PC-9 (cell line): ENCODE data around the gene MYOZ2. TPM values are rescaled to one million over a fixed set of nuclear protein-coding genes. Genes with fewer than 3 reads are reported as not detected.

ENCODE experiments used
- BruUV-seq: library from RNA; stranded (reverse); fragments of 400-500 nt; replicated peaks from 2 replicates; lab custom pipeline; 2021; lab: Mats Ljungman, UMichigan
- CTCF ChIA-PET: fragments of 300-600 bp; sonication (Branson Sonifier 250); formaldehyde crosslinking; loops from one replicate; lab custom pipeline; 2022; ENCODE audit warnings: antibody characterized with exemption; lab: Charles Lee
- POLR2A ChIA-PET: fragments of 300-600 bp; sonication (Branson Sonifier 250); formaldehyde crosslinking; loops from one replicate; lab custom pipeline; 2022; ENCODE audit warnings: antibody characterized with exemption; ENCODE audit not compliant: unreplicated experiment; lab: Charles Lee
- DNase-seq, 2 experiments: peaks; one replicate each; pipeline versions ENCODE4 v3.0.0 to v3.0.0-alpha.2; 2015 to 2022; ENCODE audit warnings: mixed read lengths in 1 of 2
- H2AFZ ChIP-seq: fragments of 200-600 bp; sonication (generic); 2 replicates; pipeline ENCODE4 v1.8.1; 2017; ENCODE audit warnings: antibody characterized with exemption
- H3F3A ChIP-seq: fragments of 200-600 bp; sonication (generic); 2 replicates; pipeline ENCODE4 v1.8.1; 2017; ENCODE audit warnings: antibody characterized with exemption, mild to moderate bottlenecking, low read depth; ENCODE audit not compliant: insufficient read depth
- H3K27ac ChIP-seq: fragments of 200-600 bp; sonication (generic); 2 replicates; pipeline ENCODE4 v1.6.1; 2016; ENCODE audit warnings: mixed run types
- H3K27me3 ChIP-seq: fragments of 200-600 bp; sonication (generic); 2 replicates; pipeline ENCODE4 v1.6.1; 2016; ENCODE audit warnings: low read depth, mixed run types; ENCODE audit not compliant: insufficient read depth
- H3K36me3 ChIP-seq: fragments of 200-600 bp; sonication (generic); 2 replicates; pipeline ENCODE4 v1.6.1; 2016; ENCODE audit warnings: low read depth, mixed run types
- H3K4me1 ChIP-seq: fragments of 200-600 bp; sonication (generic); replicated peaks from 2 replicates; pipeline ENCODE4 v1.6.1; 2016; ENCODE audit warnings: mixed run types; ENCODE audit not compliant: insufficient read depth
- H3K4me2 ChIP-seq: fragments of 200-600 bp; sonication (generic); 2 replicates; pipeline ENCODE4 v1.6.1; 2017; ENCODE audit warnings: mixed run types
- H3K4me3 ChIP-seq: fragments of 200-600 bp; sonication (generic); 2 replicates; pipeline ENCODE4 v1.6.1; 2016; ENCODE audit warnings: mixed run types
- H3K79me2 ChIP-seq: fragments of 200-600 bp; sonication (generic); 2 replicates; pipeline ENCODE4 v1.6.1; 2017; ENCODE audit warnings: low read depth, mixed run types
- H3K9me2 ChIP-seq: fragments of 200-600 bp; sonication (generic); 2 replicates; pipeline ENCODE4 v1.8.1; 2017; ENCODE audit warnings: mild to moderate bottlenecking; ENCODE audit not compliant: insufficient read depth
- H3K9me3 ChIP-seq: fragments of 200-600 bp; sonication (generic); 2 replicates; pipeline ENCODE4 v1.8.1; 2016; ENCODE audit warnings: low read depth; ENCODE audit not compliant: insufficient read depth
- H4K20me1 ChIP-seq: fragments of 200-600 bp; sonication (generic); 2 replicates; pipeline ENCODE4 v1.8.1; 2017; ENCODE audit not compliant: insufficient read depth
- EZH2 ChIP-seq: fragments of 200-600 bp; sonication (generic); IDR thresholded peaks from 2 replicates; pipeline ENCODE4 v1.8.0; 2017; ENCODE audit warnings: antibody characterized with exemption, low read depth
- intact Hi-C: fragments of 100-400 bp; cut with micrococcal nuclease; formaldehyde crosslinking; loops from one replicate; pipeline ENCODE4 v1.10.0; 2022; ENCODE audit not compliant: unreplicated experiment
- total RNA-seq: library from RNA; stranded (reverse); gene quantifications from 2 replicates; pipeline ENCODE4 v1.2.3, GENCODE V29; 2021
- TF ChIP-seq, protein P1 (sequence below): fragments of 200-600 bp; sonication (generic); conservative IDR thresholded peaks from 2 replicates; pipeline ENCODE4 v1.6.1; 2017; ENCODE audit warnings: mixed run types, antibody characterized with exemption, mild to moderate bottlenecking, moderate library complexity

MYOZ2 gene
- total RNA-seq, 1 experiment from 2014 or later = not detected

- TF ChIP-seq, protein P1, sequence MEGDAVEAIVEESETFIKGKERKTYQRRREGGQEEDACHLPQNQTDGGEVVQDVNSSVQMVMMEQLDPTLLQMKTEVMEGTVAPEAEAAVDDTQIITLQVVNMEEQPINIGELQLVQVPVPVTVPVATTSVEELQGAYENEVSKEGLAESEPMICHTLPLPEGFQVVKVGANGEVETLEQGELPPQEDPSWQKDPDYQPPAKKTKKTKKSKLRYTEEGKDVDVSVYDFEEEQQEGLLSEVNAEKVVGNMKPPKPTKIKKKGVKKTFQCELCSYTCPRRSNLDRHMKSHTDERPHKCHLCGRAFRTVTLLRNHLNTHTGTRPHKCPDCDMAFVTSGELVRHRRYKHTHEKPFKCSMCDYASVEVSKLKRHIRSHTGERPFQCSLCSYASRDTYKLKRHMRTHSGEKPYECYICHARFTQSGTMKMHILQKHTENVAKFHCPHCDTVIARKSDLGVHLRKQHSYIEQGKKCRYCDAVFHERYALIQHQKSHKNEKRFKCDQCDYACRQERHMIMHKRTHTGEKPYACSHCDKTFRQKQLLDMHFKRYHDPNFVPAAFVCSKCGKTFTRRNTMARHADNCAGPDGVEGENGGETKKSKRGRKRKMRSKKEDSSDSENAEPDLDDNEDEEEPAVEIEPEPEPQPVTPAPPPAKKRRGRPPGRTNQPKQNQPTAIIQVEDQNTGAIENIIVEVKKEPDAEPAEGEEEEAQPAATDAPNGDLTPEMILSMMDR = no peak
- TF ChIP-seq EZH2 = no peak
- Histone ChIP-seq H3F3A (no peaks in the 10 kb centered on the region), H3K9me2 (no peaks in the 10 kb centered on the region), H2AFZ (no peak overlapping the region), H3K9me3 (no peaks in the 10 kb centered on the region), H3K4me3 (no peak overlapping the region), H3K36me3 (no peaks in the 10 kb centered on the region), H4K20me1 (no peaks in the 10 kb centered on the region), H3K79me2 (no peaks in the 10 kb centered on the region), H3K27ac (no peak overlapping the region), H3K4me1 (no peaks in the 10 kb centered on the region), H3K27me3 (no peaks in the 10 kb centered on the region), H3K4me2 (no peak overlapping the region)
- intact Hi-C loops = no loop called here
- ChIA-PET CTCF (no interaction called here), POLR2A (no interaction called here)
- no peak for DNase-seq
- BruUV-seq = no TSS peak
Measured at GRCh38 chr4:119136546-119136945, 914 bp downstream of the MYOZ2 start.

DNA sequence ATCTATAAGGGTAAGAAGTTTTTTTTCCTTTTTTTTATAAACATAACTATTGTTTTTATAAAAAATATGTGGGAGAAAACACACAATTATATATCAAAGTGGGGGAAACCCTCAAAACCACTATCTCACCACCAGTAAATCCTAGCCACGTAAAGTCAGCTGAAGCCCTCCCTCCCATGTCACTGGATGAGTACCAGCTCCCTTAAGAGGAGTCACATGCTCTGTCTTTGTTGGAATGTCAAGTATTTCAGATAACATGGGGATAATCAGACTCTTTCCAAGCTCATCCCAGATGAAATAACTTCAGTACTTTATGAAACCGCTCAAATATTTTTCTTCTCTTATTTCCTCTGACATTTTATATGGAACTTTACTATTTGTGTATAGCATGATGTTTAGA is 2.4 kb downstream of the MYOZ2 start:
- POLR2A ChIA-PET = no interaction called here
- intact Hi-C loops = no loop called here

DNA sequence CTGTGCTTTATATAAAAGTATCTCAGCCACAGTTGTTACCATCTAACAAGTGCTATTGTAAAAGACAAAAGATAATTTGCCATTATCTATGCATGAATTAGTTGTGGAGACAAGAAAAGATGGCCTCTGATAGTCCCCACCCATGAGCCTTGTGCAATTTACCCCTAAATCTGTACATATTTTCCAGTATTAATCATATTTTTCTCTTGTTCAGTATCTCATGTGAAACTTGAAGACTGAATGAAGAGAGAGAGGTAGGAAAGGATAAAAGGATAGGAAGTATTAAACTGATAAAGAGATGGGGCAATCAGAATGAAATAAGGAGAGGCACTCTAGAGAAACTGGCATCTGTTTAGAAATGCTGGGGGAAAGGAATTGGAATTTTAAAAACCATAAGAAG is 3.7 kb downstream of the MYOZ2 start:
- no peak overlapping the region for H3K4me3 ChIP-seq
- H3K4me1 ChIP-seq = no peaks in the 10 kb centered on the region
- no peak for DNase-seq
- no peak overlapping the region for H3K4me2 ChIP-seq
- H3K27me3 ChIP-seq = no peaks in the 10 kb centered on the region
- no peaks in the 10 kb centered on the region for H3K36me3 ChIP-seq
- H3F3A ChIP-seq = no peaks in the 10 kb centered on the region
- ChIA-PET POLR2A (no interaction called here), CTCF (no interaction called here)
- TF ChIP-seq, protein P1 = no peak
- no peak for TF ChIP-seq EZH2
- H3K9me3 ChIP-seq = no peaks in the 10 kb centered on the region
- H3K27ac ChIP-seq = no peak overlapping the region
- no peaks in the 10 kb centered on the region for H4K20me1 ChIP-seq
- H3K79me2 ChIP-seq = no peaks in the 10 kb centered on the region
- BruUV-seq = no TSS peak
- no peak overlapping the region for H2AFZ ChIP-seq
- intact Hi-C loops = no loop called here
- H3K9me2 ChIP-seq = no peaks in the 10 kb centered on the region

More for the DNA sequence above, 2.4 kb downstream of the MYOZ2 start:
- Histone ChIP-seq H3K4me1 (no peaks in the 10 kb centered on the region), H3K9me3 (no peaks in the 10 kb centered on the region), H3K4me3 (no peak overlapping the region), H3K36me3 (no peaks in the 10 kb centered on the region), H3F3A (no peaks in the 10 kb centered on the region), H3K27ac (no peak overlapping the region), H2AFZ (no peak overlapping the region), H3K4me2 (no peak overlapping the region), H3K9me2 (no peaks in the 10 kb centered on the region), H4K20me1 (no peaks in the 10 kb centered on the region), H3K79me2 (no peaks in the 10 kb centered on the region), H3K27me3 (no peaks in the 10 kb centered on the region)
- no peak for DNase-seq
- TF ChIP-seq, protein P1 = no peak
- TF ChIP-seq EZH2 = no peak
- BruUV-seq = no TSS peak
- CTCF ChIA-PET = no interaction called here
